Measurements from ENCODE around the gene FUNDC2. TPM values are rescaled to one million over a fixed set of nuclear protein-coding genes. Genes with fewer than 3 reads are reported as not detected.

The FUNDC2 gene
- total RNA-seq, 4 donors from 2014 or later = 40.2 to 83.3 (median 59.8) TPM

- Histone ChIP-seq H3K27me3 (no peaks in the 10 kb centered on the region), H3K4me1 (no peaks in the 10 kb centered on the region), H3K9me3 (no peaks in the 10 kb centered on the region), H3K27ac (no peak overlapping the region), H3K36me3 (peaks cover 0 to 4% (median 0%) of the 10 kb centered on the region in 3 donors), H3K4me3 (no peak overlapping the region)
- TF ChIP-seq POLR2A (IDR thresholded peaks at IDR 0.05) (no peak), CTCF (IDR thresholded peaks at IDR 0.05) (no peak), EP300 (IDR thresholded peaks at IDR 0.05) (no peak)
- WGBS, 2 donors = 73 to 87% methylated on average over 6 of the region's 6 CpGs
- DNase-seq (ENCODE audit: low spot score in 2 of 2) = no peak
Measured at GRCh38 chrX:155046129-155046810, 19.6 kb downstream of the FUNDC2 start.

- 60 to 83% methylated on average over 5 of the region's 5 CpGs for WGBS, 2 donors
Measured at GRCh38 chrX:155046811-155047528, 20.3 kb downstream of the FUNDC2 start.

GRCh38 chrX:155048977-155049619 is 22.5 kb downstream of the FUNDC2 start:
- no peak for DNase-seq (ENCODE audit: low spot score in 2 of 2)
- TF ChIP-seq EP300 (IDR thresholded peaks at IDR 0.05) = no peak
- TF ChIP-seq CTCF (IDR thresholded peaks at IDR 0.05) = peak in 4 of 5 experiments; percentile 40 to 50 (median 46)
- TF ChIP-seq POLR2A (IDR thresholded peaks at IDR 0.05) = no peak
- no peaks in the 10 kb centered on the region for H3K4me1 ChIP-seq
- no peak overlapping the region for H3K4me3 ChIP-seq
- WGBS, 2 donors = 36 to 37% methylated on average over 9 of the region's 9 CpGs
- H3K9me3 ChIP-seq = no peaks in the 10 kb centered on the region
- H3K36me3 ChIP-seq = peaks cover 0 to 4% (median 0%) of the 10 kb centered on the region in 3 donors
- no peak overlapping the region for H3K27ac ChIP-seq
- no peaks in the 10 kb centered on the region for H3K27me3 ChIP-seq

More at GRCh38 chrX:155046811-155047528, 20.3 kb downstream of the FUNDC2 start:
- Histone ChIP-seq H3K27me3 (no peaks in the 10 kb centered on the region), H3K27ac (no peak overlapping the region), H3K36me3 (peaks cover 0 to 4% (median 0%) of the 10 kb centered on the region in 3 donors), H3K9me3 (no peaks in the 10 kb centered on the region), H3K4me1 (no peaks in the 10 kb centered on the region), H3K4me3 (no peak overlapping the region)
- no peak for TF ChIP-seq POLR2A (IDR thresholded peaks at IDR 0.05)
- TF ChIP-seq EP300 (IDR thresholded peaks at IDR 0.05) = no peak
- TF ChIP-seq CTCF (IDR thresholded peaks at IDR 0.05) = no peak
- no peak for DNase-seq (ENCODE audit: low spot score in 2 of 2)

GRCh38 chrX:155052738-155053498 is 26.3 kb downstream of the FUNDC2 start:
- H3K4me3 ChIP-seq = no peak overlapping the region
- no peaks in the 10 kb centered on the region for H3K9me3 ChIP-seq
- no peaks in the 10 kb centered on the region for H3K27me3 ChIP-seq
- no peak overlapping the region for H3K27ac ChIP-seq
- WGBS, 2 donors = 73 to 98% methylated on average over 5 of the region's 5 CpGs
- TF ChIP-seq POLR2A (IDR thresholded peaks at IDR 0.05) (no peak), CTCF (IDR thresholded peaks at IDR 0.05) (no peak), EP300 (IDR thresholded peaks at IDR 0.05) (no peak)
- no peak for DNase-seq (ENCODE audit: low spot score in 2 of 2)
- H3K36me3 ChIP-seq = no peaks in the 10 kb centered on the region
- H3K4me1 ChIP-seq = peaks cover 0 to 12% (median 0%) of the 10 kb centered on the region in 4 donors
